Left renal pelvis (tissue), 4 donors: Measurements from ENCODE around the gene TSPAN11. TPM values are rescaled to one million over a fixed set of nuclear protein-coding genes. Genes with fewer than 3 reads are reported as not detected.

Source experiments
- DNase-seq, 4 donors: peaks; one replicate each; pipeline ENCODE4 v3.0.0-alpha.2; 2013; ENCODE audit warnings: low read depth in 4 of 4, low spot score in 3 of 4
- polyA plus RNA-seq, 4 donors: library from polyadenylated mRNA; unstranded; fragments of 120-200 nt; gene quantifications; one replicate each; pipeline ENCODE4 v1.2.1, GENCODE V29; 2013; ENCODE audit not compliant: insufficient read length in 4 of 4

Gene TSPAN11
- polyA plus RNA-seq, 4 donors, result 2.8 to 6.1 (median 4.8) TPM

- no peak for DNase-seq
These were observed 17.1 kb upstream of the TSPAN11 start for GRCh38 chr12:30909349-30910037.

- no peak for DNase-seq
These were observed 16.6 kb upstream of the TSPAN11 start for GRCh38 chr12:30910038-30910350.

DNA sequence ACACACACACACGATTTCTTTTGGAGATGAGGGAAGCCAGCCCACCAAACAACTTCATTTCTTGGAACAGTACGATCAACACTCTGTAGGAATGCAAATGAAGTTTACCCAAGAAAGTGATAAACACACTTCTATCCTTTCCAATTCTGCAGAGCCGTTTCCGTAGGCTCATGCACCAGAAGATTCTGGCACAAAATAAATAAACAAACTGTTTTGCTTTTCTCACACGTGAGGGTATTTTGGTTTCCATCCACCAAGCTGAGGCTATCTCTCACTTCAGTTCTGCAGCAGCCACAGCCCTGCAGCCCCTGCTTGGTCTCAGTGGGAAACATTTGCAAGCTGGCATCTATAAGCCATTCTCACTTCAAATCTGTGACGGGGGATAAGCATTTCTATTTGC is 15.3 kb upstream of the TSPAN11 start:
- DNase-seq, result no peak

DNA sequence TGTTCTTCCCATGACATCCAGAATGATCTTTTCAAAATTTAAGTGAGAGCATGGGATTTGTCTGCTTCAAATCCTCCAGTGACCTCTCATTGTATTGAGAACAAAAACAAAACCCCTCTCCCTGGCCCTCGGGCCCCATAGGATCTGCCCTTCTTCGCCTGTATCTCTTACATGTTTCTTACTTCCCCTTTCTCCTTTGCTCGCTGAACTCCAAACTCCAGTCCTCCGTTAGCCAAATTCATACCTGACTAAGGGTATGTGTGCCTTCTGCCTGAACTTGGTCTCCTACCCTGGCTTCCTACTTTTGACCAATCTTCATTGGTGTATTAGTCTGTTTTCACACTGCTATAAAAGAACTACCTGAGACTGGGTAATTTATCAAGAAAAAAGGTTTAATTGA is 13.2 kb upstream of the TSPAN11 start:
- DNase-seq, result no peak

DNA sequence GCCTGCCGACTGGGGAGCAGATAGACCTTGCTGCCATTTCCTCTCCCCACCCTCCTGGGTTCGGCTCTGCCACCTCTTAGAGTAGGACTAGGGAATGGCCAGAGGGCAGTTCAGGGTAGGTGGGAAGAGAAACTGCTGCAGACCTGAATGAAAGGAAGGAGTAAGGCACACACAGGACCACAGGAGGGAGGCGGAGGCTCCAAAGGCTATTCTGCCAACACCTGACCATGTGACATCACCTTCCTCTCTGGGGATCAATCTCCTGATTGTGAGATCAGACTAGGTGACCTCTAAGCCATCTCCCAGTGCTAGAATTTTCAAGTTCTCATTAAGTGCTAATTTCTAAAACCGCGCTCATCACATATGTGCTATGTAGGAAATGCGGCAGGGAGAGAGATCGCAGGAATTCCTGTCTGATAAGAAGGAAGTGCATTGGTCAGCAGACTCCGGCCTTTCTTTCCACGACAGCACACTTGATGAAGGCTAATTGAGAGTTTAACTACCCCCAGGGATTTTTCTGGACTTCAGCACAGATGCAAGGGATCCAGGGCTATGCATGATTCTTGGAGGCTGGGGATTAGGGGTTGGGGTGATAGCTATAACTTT is 11.5 kb upstream of the TSPAN11 start:
- no peak for DNase-seq

GRCh38 chr12:30923057-30923456 is 3.5 kb upstream of the TSPAN11 start:
- DNase-seq, result no peak

DNA sequence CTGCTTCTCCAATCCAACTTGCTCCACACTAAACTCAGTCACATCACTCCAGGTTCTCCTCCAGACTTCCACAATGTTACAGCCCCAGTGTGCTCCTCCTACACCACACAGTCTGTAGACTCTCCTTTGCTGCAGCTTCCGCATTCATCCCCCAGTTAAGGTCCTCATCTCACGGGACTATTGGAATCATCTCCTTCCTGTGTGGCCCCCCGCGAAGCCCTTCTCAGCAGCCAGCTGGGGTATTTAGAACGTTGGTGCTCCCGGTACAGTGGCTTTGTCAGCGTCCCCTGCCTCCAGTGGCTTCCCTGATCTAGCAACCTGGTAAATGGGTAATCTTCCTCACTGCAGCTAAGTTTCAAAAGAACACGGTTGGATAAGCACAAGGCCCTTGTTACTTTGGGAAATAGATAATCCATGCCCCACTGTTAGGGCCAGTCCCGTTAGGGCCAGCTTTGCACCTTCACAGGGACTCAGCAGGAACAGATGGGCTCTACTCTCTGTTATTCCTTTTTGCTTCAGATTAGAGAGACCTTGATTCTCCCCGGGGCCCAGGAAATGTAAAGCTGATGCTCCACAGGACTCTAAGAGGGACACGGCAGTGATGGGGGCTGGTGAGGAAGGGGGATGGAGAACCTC is 823 bp upstream of the TSPAN11 start:
- no peak for DNase-seq

- no peak for DNase-seq
These were observed 669 bp downstream of the TSPAN11 start for GRCh38 chr12:30927222-30927611.

DNA sequence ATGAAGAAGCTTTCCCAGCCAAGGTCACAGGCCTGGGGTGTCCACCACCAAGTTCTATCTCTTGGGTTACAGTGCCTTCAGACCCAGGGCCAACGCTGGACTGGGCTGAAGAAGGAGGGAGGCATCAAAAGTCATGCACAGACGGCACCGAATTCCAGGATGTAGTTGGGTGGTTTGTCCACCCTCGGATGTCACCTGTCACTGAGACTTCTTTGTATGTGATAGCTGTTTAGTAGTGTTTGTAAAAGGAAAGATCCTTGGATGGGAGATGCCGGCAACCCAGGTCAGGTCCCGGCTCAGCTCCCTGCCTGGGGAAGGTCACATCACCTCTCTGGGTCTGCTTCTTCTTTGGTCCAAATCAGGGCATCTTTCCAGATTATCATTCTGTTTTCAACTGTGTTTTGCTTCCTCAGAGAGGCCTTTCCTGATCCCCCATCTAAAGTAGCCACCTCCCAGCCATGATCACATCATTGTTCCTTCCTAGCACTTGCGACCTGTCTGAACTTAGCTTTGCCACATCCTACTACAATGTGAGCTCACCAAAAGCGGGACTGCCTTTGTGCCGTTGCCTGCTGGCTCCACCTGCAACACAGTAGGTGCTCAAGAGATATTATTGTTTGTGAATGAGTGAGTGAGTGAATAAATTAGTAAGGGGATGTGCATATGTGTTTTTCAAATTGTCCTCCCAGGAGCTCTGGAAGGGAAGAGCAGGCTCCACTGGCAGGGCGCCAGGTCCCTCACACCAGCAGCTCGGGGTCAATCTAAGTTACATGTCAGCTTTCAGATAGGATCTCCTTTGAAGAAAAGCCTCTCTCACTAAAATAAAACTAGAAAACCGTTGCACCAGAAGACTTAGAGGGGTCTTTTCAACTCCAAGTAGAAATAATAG is 2.1 kb downstream of the TSPAN11 start:
- no peak for DNase-seq

GRCh38 chr12:30930238-30930637 is 3.7 kb downstream of the TSPAN11 start:
- DNase-seq, result no peak

DNA sequence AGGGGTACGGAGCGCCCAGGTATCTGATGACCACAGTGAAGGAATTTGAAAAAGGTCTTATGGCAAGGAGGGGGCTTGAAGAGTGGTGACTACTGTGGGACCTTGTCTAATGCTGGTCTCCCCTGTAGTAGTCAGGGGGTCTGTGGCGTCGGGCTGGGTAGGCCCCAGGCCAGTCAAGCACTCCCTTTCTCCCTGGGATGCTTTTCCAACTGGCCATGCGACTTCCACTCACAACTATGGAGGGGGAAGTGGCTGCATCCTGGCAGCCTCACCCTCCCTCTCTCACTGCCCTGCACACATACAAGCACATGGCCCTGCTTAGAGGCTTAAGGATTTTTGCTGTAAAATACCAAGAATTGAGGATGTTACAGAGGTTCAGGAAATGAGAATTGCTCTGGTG is 4.1 kb downstream of the TSPAN11 start:
- no peak for DNase-seq

- no peak for DNase-seq
These were observed 6.3 kb downstream of the TSPAN11 start for GRCh38 chr12:30932881-30933280.

GRCh38 chr12:30934811-30935210 is 8.3 kb downstream of the TSPAN11 start:
- no peak for DNase-seq

DNA sequence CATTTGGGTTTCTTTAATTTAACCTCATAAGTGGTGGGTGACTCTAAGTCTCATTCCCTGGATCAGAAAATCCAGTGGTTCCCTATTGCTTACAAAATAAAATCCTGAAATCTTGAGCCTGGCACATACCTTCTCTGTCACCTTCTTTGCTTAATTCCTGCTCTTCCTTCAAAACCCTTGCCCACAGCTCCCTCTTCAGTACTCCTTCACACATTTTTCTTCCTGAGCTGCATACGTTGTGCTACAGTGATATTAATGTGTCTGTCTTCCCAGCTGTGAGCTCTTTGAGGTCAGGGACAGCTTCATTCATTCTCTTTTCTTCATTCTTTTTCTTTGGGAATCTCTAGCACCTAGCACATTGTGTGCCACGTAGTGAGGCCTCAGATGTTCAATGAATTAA is 9.5 kb downstream of the TSPAN11 start:
- DNase-seq, result no peak

GRCh38 chr12:30939234-30939633 is 12.7 kb downstream of the TSPAN11 start:
- DNase-seq, result no peak

DNA sequence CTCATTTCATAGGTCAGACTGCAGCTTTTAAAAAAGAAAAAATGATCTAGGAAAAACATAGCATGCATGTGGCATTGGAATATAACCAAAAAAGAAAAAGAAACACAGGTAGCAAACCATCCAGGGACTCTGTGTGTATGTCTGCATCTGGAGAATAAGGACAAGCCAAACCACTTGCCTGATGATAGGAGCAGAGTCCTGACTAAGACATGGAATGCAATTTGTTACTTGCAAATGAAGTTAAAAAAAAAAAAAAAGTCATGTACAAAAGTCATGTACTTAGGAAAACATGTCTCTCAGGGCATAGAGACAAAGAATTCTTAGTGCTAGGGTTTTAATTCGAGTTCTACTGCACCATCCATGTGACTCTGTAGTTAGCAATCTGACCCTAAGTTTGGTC is 15.9 kb downstream of the TSPAN11 start:
- DNase-seq, result no peak

- no peak for DNase-seq
These were observed 16.4 kb downstream of the TSPAN11 start for GRCh38 chr12:30942936-30943335.

DNA sequence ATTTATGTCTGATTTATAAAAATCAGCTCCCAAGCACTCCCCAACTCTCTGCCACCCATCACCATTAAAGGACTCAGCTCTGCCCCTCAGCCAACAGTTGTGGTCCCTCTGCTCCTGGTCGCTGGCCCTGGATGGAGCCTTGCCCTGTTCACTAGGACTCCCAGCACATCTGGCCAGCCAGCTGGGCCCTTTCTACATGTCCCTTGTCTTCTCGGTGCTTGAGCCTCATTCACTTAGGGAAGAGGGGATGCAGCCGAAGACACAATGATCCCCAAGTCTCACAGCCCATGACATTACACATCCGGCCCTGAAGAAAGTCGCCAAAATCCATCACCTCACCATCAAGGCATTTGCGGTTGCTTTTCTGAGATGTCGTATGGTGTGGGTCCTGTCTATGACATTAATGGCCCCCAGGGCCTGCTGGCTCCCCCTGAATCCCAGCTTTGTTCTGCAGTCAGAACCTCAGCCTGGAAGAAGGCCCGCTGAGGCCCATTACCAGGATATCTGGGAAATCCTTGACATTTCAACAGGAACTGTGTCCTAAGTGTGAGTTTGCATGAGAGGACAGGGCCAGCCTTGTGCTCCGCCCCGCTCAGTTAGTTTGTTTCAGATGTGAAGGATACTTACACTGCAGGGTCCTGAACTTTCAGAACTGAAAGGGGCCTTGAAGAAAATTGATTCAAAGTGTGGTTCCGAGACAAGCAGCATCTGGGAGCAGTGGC is 19.1 kb downstream of the TSPAN11 start:
- no peak for DNase-seq

GRCh38 chr12:30952015-30952414 is 25.5 kb downstream of the TSPAN11 start:
- no peak for DNase-seq

DNA sequence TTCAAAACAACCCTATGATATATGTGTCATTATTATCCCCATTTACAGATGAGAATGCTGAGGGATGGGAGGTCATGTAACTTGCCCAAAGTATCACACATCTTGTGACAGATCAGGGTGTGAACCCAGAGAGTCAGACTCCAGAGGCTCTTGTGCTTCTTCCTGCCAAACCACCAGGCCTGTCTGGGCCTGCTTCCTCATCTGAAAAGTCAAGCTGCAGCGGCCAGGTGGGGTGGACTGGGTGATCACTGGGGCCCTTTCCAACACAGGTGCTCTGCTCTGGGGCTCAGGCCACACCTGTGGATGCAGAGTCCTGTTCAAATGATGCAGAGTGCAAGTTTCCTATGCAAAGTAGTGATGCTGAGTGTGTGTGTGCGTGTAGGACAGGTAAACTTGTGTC is 26.7 kb downstream of the TSPAN11 start:
- DNase-seq, result no peak
